HG03354 (cell line): Measurements from ENCODE around the gene NUS1.
"Not testable (repeated sequence)": the region's sequence is repeated elsewhere in the genome, so short reads cannot be mapped to it uniquely, and the experiment has no call there.

Experiments used
- ATAC-seq: cut with Tn5 transposase; IDR thresholded peaks from one replicate; pipeline ENCODE4 v1.9.1; 2021; ENCODE audit warnings: mild to moderate bottlenecking; ENCODE audit not compliant: unreplicated experiment, poor library complexity, severe bottlenecking

NUS1 gene

DNA sequence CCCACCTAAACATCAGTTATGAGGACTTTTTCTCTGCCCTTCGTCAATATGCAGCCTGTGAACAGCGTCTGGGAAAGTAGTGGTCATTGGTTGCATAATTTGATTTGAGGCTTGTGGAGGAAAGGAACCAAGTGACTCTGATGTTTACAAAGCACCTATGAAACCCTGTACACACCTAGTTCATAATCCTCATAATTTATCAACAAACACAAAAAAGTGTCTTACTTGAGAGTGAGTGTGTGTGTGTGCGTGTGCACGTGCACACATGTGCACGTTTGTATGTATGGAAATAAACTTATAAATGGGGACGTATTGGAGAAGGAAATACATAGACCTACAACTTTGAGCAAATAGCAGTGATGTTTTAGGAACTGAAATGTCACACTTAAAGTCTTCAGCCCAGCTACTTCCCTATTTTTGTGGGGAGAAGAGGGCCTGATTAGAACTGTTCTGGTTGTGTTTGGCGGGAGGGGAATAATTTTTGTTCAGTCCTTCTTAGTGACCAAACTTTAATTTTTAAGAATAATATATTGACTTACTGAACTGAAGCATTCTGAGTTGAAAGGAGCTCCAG, 31.8 kb downstream of the NUS1 start:
- ATAC-seq, result not testable (repeated sequence)

DNA sequence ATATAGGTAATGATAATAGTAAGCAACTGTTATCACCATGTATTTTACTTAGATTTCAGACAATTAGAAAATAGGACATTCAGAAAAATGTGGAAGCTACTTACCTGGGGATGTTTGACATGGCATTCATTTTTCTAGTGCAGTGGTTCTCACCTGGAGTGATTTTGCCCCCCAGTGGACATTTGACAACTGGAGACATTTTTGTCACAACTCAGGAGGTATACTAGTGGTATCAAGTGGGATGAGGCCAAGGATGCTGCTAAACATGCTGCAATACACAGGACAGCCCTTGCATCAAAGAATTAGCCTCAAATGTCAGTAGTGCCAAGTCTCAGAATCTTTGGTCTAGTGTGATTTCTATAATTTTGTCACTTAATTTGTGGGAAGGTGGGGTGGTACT, 36.1 kb downstream of the NUS1 start:
- ATAC-seq, result no peak

DNA sequence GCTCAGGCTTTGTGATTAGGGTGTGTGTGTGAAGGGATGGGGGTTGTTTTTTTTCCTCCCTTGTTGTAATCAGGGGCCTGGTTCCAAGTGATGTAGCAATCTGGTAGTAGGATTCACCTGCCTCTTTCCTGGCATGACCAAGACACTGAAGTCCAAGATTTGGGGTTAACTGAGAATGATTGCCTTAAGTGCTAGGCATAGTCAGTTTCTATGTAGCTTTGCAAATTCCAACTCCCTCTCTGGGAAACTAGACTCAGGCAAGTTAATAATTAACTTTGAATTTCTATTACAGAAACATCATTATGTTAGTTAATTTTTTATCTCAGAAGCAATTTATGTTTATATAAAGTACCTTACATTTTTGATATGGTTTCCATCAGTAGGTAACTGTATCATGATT, 43.6 kb downstream of the NUS1 start:
- no peak for ATAC-seq

DNA sequence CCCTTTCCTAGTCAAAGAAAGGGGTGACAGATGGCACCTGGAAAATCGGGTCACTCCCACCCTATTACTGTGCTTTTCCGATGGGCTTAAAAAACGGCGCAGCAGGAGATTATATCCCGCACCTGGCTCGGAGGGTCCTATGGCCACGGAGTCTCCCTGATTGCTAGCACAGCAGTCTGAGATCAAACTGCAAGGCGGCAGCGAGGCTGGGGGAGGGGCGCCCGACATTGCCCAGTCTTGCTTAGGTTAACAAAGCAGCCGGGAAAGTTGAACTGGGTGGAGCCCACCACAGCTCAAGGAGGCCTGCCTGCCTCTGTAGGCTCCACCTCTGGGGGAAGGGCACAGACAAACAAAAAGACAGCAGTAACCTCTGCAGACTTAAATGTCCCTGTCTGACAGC, 46.3 kb downstream of the NUS1 start:
- ATAC-seq, result not testable (repeated sequence)

DNA sequence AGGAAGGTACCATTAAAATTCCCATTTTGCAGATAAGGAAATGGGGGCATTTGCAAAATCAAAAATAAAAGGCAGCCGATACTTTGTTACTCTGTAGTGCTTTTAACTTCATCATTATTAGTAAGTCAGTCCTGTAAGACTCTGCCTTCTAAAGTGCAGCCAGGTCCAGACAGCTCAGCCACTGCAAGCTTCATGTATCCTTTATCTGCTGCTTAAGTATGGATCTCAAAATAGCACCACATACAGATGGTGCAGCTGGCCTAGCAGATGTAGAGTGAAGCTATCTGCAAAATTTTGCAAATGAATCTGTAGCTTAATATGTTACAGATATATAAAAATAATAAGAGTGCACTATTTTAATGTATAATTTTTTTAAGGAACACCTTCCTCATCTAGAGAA, 53.4 kb downstream of the NUS1 start:
- ATAC-seq, result no peak

DNA sequence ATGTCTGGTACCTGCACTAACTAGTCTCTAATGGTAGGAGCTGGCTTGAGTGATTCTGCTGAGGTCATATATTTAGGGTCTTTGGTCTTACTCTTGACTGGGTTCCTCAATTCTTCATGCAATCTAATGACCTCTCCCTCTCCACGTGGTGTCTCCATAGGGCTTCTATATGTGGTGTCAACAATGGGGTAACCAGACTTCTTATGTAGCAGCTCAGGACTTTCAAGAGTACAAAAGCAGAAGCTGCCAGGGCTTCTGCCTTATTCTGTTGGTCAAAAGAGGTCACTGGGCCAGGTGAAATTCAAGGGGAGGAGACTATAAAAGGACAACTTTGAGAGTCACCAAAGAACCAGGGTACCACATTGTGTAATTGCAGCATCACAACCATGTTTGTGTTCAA, 54.3 kb downstream of the NUS1 start:
- no peak for ATAC-seq

DNA sequence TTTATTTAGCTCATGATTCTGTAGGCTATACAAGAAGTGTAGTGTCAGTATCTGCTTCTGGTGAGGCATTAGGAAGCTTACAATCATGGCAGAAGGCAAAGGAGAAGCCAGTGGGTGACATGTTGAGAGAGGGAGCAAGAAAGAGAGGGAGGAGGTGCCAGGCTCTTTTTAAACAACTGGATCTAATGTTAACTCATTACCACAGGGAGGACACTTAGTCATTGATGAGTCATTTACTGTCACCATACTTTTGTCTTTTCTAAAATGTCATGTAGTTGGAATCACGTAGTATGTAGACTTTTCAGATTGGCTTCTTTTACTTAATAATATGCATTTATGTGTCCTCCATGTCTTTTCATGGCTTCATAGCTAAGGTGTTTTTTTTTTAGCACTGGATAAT, 58.1 kb downstream of the NUS1 start:
- ATAC-seq, result no peak

DNA sequence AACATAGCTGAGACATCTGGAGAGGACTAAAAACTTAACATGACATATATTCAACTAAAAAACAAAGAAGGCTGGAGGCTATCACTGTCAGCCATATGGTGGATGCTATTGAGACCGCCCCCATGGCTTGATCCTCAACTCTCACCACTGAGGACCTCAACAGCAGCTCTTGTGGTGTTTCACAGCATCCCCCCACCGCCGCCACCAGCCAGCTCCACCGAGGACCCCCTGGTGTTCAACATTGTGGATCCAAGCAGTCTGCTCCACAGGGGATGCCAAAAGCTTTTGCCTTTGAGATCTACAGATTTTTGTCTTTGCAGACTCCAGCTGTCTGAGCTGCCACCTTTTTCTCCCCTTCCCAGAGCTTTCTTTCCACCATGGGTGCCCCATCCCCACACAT, 64.6 kb downstream of the NUS1 start:
- no peak for ATAC-seq

DNA sequence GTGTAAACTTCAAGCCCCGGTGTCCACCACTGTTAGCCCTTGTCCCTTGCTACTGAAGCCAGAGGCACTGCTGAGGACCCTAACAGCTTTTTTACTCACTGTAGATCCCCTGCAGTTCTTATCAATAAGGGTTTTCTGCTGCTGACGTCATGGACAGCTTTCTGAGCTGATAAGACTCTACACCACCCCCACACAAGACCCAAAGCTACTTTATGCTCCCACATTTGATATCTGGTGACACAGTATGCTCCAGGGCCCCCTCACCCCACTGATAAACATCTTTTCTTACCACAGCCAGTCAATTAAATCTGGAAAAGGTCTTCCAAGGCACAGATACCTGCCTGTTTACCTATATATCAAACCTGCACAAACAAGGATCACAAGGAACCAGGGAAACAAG, 65.3 kb downstream of the NUS1 start:
- ATAC-seq, result no peak

DNA sequence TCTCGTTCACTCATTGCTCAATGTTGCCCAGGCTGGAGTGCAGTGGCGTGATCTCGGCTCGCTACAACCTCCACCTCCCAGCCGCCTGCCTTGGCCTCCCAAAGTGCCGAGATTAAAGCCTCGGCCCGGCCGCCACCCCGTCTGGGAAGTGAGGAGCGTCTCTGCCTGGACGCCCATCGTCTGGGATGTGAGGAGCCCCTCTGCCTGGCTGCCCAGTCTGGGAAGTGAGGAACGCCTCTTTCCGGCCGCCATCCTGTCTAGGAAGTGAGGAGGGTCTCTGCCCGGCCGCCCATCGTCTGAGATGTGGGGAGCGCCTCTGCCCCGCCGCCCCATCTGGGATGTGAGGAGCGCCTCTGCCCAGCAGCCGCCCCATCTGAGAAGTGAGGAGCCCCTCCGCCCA, 75.4 kb downstream of the NUS1 start:
- not testable (repeated sequence) for ATAC-seq
